Duodenal mucosa (tissue), 2 donors: ENCODE measurements around the gene FSTL4.

Experiments
- H3K27ac ChIP-seq: one replicate; pipeline ENCODE4 v1.7.0; 2013; ENCODE audit warnings: low read depth, low read length
- H3K27me3 ChIP-seq, 2 donors: one replicate each; pipeline ENCODE4 v1.7.0; 2013; ENCODE audit warnings: low read length in 2 of 2, control low read depth in 1 of 2; ENCODE audit not compliant: insufficient read depth in 2 of 2, control insufficient read depth in 1 of 2
- H3K36me3 ChIP-seq, 2 donors: one replicate each; pipeline ENCODE4 v1.7.0; 2013; ENCODE audit warnings: low read length in 2 of 2, control low read depth in 1 of 2; ENCODE audit not compliant: insufficient read depth in 2 of 2, control insufficient read depth in 1 of 2
- H3K4me1 ChIP-seq, 2 donors: one replicate each; pipeline ENCODE4 v1.7.0; 2013; ENCODE audit warnings: low read length in 2 of 2, control low read depth in 1 of 2; ENCODE audit not compliant: insufficient read depth in 2 of 2, control insufficient read depth in 1 of 2
- H3K4me3 ChIP-seq, 2 donors: one replicate each; pipeline ENCODE4 v1.7.0; 2013; ENCODE audit warnings: low read length in 2 of 2, low read depth in 1 of 2
- H3K9ac ChIP-seq, 2 donors: one replicate each; pipeline ENCODE4 v1.7.0; 2013; ENCODE audit warnings: low read length in 2 of 2, low read depth in 1 of 2
- H3K9me3 ChIP-seq, 2 donors: one replicate each; pipeline ENCODE4 v1.7.0; 2013; ENCODE audit warnings: low read length in 2 of 2, control low read depth in 1 of 2; ENCODE audit not compliant: control insufficient read depth in 1 of 2

FSTL4 gene

DNA sequence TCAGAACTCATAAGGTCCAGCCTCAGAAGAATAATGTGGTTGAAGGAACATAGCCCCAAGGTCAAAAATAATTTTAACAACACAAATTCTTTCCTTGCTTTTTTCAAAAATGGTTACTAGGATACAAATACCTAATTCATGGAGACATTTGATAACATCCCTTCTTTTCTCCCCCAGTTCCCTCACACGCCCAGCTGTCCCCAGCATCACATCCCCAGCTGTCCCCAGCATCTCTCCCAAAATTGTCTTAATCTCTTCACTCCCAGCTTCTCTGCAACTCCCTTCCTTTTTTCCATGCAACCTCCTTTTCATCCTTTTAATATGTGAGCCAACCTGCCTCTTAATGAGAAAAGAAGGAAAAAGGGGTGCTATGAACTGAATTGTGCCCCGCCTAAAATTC lies 77.8 kb downstream of the FSTL4 start:
- Histone ChIP-seq H3K4me3 (no peak overlapping the region), H3K36me3 (no peaks in the 10 kb centered on the region), H3K9me3 (no peaks in the 10 kb centered on the region), H3K27ac (no peak overlapping the region), H3K9ac (no peak overlapping the region), H3K27me3 (no peaks in the 10 kb centered on the region), H3K4me1 (no peaks in the 10 kb centered on the region)

- H3K27ac ChIP-seq = no peak overlapping the region
Observed at GRCh38 chr5:133533541-133533940, 78.8 kb downstream of the FSTL4 start.

GRCh38 chr5:133531594-133531993 lies 80.7 kb downstream of the FSTL4 start:
- H3K27me3 ChIP-seq = peaks cover 0 to 3% of the 10 kb centered on the region in 2 donors
- no peaks in the 10 kb centered on the region for H3K9me3 ChIP-seq
- no peak overlapping the region for H3K9ac ChIP-seq

More at GRCh38 chr5:133533541-133533940, 78.8 kb downstream of the FSTL4 start:
- no peak overlapping the region for H3K4me3 ChIP-seq
- no peaks in the 10 kb centered on the region for H3K9me3 ChIP-seq
- no peaks in the 10 kb centered on the region for H3K36me3 ChIP-seq
- no peak overlapping the region for H3K9ac ChIP-seq
- no peaks in the 10 kb centered on the region for H3K4me1 ChIP-seq
- peaks cover 0 to 1% of the 10 kb centered on the region in 2 donors for H3K27me3 ChIP-seq

GRCh38 chr5:133531178-133531577 lies 81.2 kb downstream of the FSTL4 start:
- peaks cover 0 to 3% of the 10 kb centered on the region in 2 donors for H3K27me3 ChIP-seq
- H3K9ac ChIP-seq = no peak overlapping the region
- no peaks in the 10 kb centered on the region for H3K36me3 ChIP-seq
- no peak overlapping the region for H3K27ac ChIP-seq
- H3K9me3 ChIP-seq = no peaks in the 10 kb centered on the region
- no peaks in the 10 kb centered on the region for H3K4me1 ChIP-seq
- no peak overlapping the region for H3K4me3 ChIP-seq

More at GRCh38 chr5:133531594-133531993, 80.7 kb downstream of the FSTL4 start:
- no peak overlapping the region for H3K4me3 ChIP-seq
- no peaks in the 10 kb centered on the region for H3K4me1 ChIP-seq
- H3K27ac ChIP-seq = no peak overlapping the region
- no peaks in the 10 kb centered on the region for H3K36me3 ChIP-seq

DNA sequence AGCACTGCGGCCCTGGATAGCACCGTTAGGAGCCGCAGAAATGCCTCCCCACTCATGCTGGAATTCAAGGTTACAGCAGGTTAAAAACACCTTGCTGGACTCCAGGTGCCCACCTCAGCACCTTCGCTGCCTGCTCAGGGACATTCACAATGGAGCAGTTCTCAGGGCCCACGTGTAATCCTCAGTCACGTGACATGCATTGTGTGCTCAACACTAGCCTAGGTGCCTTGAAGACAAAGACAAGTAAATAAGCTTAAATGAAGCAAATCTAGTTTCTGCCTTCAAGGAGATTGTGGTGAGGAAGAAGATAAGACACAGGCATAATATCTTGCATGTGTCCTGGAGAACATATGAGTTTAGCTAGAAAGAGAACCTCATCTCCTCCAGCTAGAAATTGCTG lies 82.1 kb downstream of the FSTL4 start:
- Histone ChIP-seq H3K4me1 (no peaks in the 10 kb centered on the region), H3K9me3 (no peaks in the 10 kb centered on the region), H3K27me3 (peaks cover 0 to 3% of the 10 kb centered on the region in 2 donors), H3K27ac (no peak overlapping the region), H3K9ac (no peak overlapping the region), H3K36me3 (no peaks in the 10 kb centered on the region), H3K4me3 (no peak overlapping the region)

DNA sequence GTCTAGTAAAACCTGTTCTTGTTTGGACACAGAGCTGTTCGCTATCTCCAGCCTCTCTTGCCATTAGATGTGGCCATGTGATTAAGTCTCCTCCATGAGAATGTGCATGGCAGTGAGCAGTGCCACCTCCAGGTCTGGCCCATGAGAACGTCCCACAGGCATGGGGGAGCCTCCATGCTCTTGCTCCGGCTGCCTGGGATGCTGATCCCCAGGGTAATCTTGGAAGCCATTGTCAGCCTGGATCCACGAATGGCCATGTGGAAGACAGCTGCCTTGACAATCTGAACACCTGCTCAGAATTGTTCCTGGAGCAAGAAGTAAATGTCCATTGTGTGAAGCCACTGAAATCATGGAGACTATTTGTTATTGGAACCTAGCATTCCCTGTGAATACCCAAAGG lies 83.5 kb downstream of the FSTL4 start:
- Histone ChIP-seq H3K27me3 (peaks cover 0 to 3% of the 10 kb centered on the region in 2 donors), H3K9ac (no peak overlapping the region), H3K36me3 (no peaks in the 10 kb centered on the region), H3K4me3 (no peak overlapping the region), H3K9me3 (no peaks in the 10 kb centered on the region), H3K27ac (no peak overlapping the region), H3K4me1 (no peaks in the 10 kb centered on the region)

- peaks cover 3 to 4% of the 10 kb centered on the region in 2 donors for H3K27me3 ChIP-seq
- no peaks in the 10 kb centered on the region for H3K36me3 ChIP-seq
- H3K4me1 ChIP-seq = no peaks in the 10 kb centered on the region
- no peaks in the 10 kb centered on the region for H3K9me3 ChIP-seq
- H3K4me3 ChIP-seq = no peak overlapping the region
- H3K9ac ChIP-seq = no peak overlapping the region
- H3K27ac ChIP-seq = no peak overlapping the region
Observed at GRCh38 chr5:133527311-133527710, 85.0 kb downstream of the FSTL4 start.

- peaks cover 3 to 8% of the 10 kb centered on the region in 2 donors for H3K27me3 ChIP-seq
- H3K9me3 ChIP-seq = no peaks in the 10 kb centered on the region
- no peak overlapping the region for H3K27ac ChIP-seq
- no peak overlapping the region for H3K9ac ChIP-seq
- no peak overlapping the region for H3K4me3 ChIP-seq
- no peaks in the 10 kb centered on the region for H3K4me1 ChIP-seq
- H3K36me3 ChIP-seq = no peaks in the 10 kb centered on the region
Observed at GRCh38 chr5:133526368-133526767, 86.0 kb downstream of the FSTL4 start.

GRCh38 chr5:133525126-133525525 lies 87.2 kb downstream of the FSTL4 start:
- Histone ChIP-seq H3K9ac (no peak overlapping the region), H3K27ac (no peak overlapping the region), H3K4me3 (no peak overlapping the region), H3K4me1 (no peaks in the 10 kb centered on the region), H3K36me3 (no peaks in the 10 kb centered on the region), H3K27me3 (peaks cover 3 to 8% of the 10 kb centered on the region in 2 donors), H3K9me3 (no peaks in the 10 kb centered on the region)

- Histone ChIP-seq H3K27me3 (peaks cover 3 to 8% of the 10 kb centered on the region in 2 donors), H3K4me1 (no peaks in the 10 kb centered on the region), H3K9ac (no peak overlapping the region), H3K27ac (no peak overlapping the region), H3K4me3 (no peak overlapping the region), H3K9me3 (no peaks in the 10 kb centered on the region), H3K36me3 (no peaks in the 10 kb centered on the region)
Observed at GRCh38 chr5:133524666-133525065, 87.7 kb downstream of the FSTL4 start.
